ENCODE measurements around the gene PLXNA4.

The PLXNA4 gene

DNA sequence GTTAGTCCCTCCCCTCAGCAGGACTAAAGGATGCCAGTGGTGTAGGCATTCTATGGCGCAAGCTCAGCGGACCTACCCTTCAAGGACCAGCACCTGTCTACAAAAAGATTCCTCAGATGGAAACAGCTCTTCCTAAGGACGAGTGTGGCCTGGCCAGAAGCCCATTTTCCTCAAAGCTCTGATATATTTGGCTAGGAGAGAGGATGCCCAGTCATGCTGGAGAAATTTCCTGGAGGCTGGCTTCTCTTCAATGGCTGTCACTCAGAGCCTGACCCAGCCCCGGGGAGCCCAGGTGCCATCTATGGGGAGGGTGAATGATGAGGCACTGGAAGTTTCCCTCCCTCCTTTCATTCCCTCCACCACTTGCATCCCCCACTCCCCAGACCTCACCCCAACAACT is 111.5 kb downstream of the PLXNA4 start:
- DNase-seq: no peak
- TF ChIP-seq, protein P1, sequence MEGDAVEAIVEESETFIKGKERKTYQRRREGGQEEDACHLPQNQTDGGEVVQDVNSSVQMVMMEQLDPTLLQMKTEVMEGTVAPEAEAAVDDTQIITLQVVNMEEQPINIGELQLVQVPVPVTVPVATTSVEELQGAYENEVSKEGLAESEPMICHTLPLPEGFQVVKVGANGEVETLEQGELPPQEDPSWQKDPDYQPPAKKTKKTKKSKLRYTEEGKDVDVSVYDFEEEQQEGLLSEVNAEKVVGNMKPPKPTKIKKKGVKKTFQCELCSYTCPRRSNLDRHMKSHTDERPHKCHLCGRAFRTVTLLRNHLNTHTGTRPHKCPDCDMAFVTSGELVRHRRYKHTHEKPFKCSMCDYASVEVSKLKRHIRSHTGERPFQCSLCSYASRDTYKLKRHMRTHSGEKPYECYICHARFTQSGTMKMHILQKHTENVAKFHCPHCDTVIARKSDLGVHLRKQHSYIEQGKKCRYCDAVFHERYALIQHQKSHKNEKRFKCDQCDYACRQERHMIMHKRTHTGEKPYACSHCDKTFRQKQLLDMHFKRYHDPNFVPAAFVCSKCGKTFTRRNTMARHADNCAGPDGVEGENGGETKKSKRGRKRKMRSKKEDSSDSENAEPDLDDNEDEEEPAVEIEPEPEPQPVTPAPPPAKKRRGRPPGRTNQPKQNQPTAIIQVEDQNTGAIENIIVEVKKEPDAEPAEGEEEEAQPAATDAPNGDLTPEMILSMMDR (IDR thresholded peaks at IDR 0.05; ENCODE audit: low read depth, low read length, missing control alignments): no peak

DNA sequence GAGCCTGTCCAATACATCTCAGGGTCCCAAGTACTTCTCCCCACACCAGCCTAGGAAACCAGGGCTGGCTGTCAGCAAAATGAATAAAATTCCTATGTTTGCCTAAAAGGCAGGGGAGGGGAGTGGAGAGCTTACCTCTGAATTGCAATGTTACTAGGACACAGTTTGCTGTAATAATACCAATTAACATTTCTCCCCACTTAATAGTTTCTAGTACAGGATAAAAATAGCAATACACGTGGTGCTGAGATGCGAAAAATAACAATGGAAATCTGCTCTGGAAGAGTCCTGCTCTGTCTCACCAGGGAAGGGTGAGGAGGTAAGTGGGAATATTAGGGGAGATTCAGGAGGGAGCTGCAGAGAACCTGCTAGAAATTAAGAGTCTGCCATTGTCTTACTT is 112.3 kb downstream of the PLXNA4 start:
- H3K27ac ChIP-seq: no peak overlapping the region
- DNase-seq: no peak
- no peak overlapping the region for H3K4me3 ChIP-seq (ENCODE audit: low read depth, low read length)
- in situ Hi-C loops (cut with HindIII; ENCODE audit: low pct_ligation_motif_present, low sequenced_read_pairs): no loop called here
- TF ChIP-seq, protein P1 (IDR thresholded peaks at IDR 0.05; ENCODE audit: low read depth, low read length, missing control alignments): no peak
- no peaks in the 10 kb centered on the region for H3K27me3 ChIP-seq (replicated peaks)
- H3K36me3 ChIP-seq (replicated peaks): no peaks in the 10 kb centered on the region

More for the DNA sequence above, 111.5 kb downstream of the PLXNA4 start:
- Histone ChIP-seq H3K27ac (no peak overlapping the region), H3K36me3 (replicated peaks) (no peaks in the 10 kb centered on the region), H3K27me3 (replicated peaks) (no peaks in the 10 kb centered on the region), H3K4me3 (ENCODE audit: low read depth, low read length) (no peak overlapping the region)
- in situ Hi-C loops (cut with HindIII; ENCODE audit: low pct_ligation_motif_present, low sequenced_read_pairs): no loop called here

DNA sequence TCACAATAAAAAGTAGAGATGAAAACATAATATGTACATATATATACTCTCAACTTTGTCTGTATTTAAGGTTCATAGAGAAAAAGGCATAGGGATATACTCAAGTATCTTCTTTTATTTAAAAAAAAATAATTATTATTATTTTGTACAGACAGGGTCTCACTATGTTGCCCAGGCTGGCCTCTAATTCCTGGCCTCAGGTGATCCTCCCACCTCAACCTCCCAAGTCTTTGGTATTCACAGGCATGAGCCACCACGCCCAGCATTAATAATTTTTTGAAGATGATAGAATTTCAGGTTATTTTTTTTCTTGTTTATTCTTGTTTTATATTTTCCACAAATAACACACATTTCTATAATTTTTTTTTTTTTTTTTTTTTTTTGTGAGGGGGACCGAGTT is 113.8 kb downstream of the PLXNA4 start:
- no peaks in the 10 kb centered on the region for H3K36me3 ChIP-seq (replicated peaks)
- TF ChIP-seq, protein P1 (IDR thresholded peaks at IDR 0.05; ENCODE audit: low read depth, low read length, missing control alignments): no peak
- H3K4me3 ChIP-seq (ENCODE audit: low read depth, low read length): no peak overlapping the region
- in situ Hi-C loops (cut with HindIII; ENCODE audit: low pct_ligation_motif_present, low sequenced_read_pairs): no loop called here
- no peak for DNase-seq
- no peaks in the 10 kb centered on the region for H3K27me3 ChIP-seq (replicated peaks)
- H3K27ac ChIP-seq: no peak overlapping the region

DNA sequence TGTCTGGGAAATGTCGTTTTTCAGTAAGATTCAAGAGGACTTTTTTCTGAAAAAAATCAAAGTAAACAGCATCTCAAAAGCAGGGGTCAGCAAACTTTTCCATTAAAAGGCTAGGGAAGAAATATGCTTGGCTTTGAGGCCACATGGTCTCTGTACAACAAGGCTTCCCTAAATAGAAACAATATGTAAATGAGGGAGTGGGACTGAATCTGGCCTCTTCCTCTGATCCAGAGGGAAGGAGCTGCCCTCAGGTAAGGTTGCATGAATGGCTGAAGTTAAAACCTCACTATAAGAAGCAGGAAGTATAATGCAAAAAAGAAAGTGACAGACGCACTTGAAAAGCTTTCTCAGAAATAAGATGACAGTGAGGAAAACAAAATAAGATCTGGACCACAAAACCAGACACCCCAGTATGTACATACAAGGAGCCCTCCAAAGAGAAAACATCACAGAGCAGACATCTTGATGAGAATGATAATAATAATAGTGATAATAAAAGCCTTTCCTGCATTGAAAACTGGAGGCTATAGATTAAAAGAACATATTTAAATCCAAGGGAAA is 115.2 kb downstream of the PLXNA4 start:
- DNase-seq: no peak
- TF ChIP-seq, protein P1 (IDR thresholded peaks at IDR 0.05; ENCODE audit: low read depth, low read length, missing control alignments): no peak
- Histone ChIP-seq H3K36me3 (replicated peaks) (no peaks in the 10 kb centered on the region), H3K27ac (no peak overlapping the region), H3K27me3 (replicated peaks) (no peaks in the 10 kb centered on the region), H3K4me3 (ENCODE audit: low read depth, low read length) (no peak overlapping the region)
- in situ Hi-C loops (cut with HindIII; ENCODE audit: low pct_ligation_motif_present, low sequenced_read_pairs): no loop called here

DNA sequence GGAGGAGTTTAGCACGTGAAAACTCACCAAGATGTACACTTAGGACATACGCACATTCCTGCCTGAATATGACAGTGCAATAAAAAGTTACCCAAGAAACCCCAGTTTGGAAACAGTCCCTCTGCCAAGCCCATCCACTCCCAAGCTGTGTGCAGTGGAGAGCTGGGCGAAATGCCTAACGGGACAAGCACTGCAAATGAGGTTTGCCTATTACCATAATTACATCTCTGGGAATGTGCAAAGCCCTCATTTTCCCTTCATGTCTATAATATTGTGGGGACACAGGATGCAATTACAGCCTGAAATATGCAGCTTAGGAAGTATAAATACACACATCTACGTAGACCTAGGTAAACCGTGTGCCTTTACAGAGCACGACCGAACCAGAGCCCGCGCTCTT is 117.5 kb downstream of the PLXNA4 start:
- Histone ChIP-seq H3K27me3 (replicated peaks) (no peaks in the 10 kb centered on the region), H3K4me3 (ENCODE audit: low read depth, low read length) (no peak overlapping the region), H3K36me3 (replicated peaks) (no peaks in the 10 kb centered on the region), H3K27ac (no peak overlapping the region)
- in situ Hi-C loops (cut with HindIII; ENCODE audit: low pct_ligation_motif_present, low sequenced_read_pairs): no loop called here
- TF ChIP-seq, protein P1 (IDR thresholded peaks at IDR 0.05; ENCODE audit: low read depth, low read length, missing control alignments): no peak
- no peak for DNase-seq

DNA sequence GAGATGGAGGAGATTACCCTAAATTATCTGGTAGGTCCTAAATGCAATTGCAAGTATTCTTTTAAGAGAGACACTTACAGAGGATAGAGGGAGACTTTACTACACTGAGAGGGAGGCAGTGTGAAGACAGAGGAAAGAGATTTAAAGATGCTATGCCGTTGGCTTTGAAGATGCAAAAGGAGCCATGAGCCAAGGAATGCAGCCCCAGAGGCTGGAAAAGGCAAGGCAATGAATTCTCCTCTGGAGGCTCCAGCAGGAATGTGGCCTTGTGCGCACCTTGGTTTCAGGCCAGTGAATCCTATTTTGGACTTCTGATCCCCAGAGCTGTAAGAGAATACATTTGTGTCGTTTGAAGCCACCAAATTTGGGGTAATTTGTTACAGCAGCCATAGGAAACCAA is 118.6 kb downstream of the PLXNA4 start:
- in situ Hi-C loops (cut with HindIII; ENCODE audit: low pct_ligation_motif_present, low sequenced_read_pairs): no loop called here
- no peak for DNase-seq
- Histone ChIP-seq H3K27ac (no peak overlapping the region), H3K27me3 (replicated peaks) (no peaks in the 10 kb centered on the region), H3K4me3 (ENCODE audit: low read depth, low read length) (no peak overlapping the region), H3K36me3 (replicated peaks) (no peaks in the 10 kb centered on the region)
- TF ChIP-seq, protein P1 (IDR thresholded peaks at IDR 0.05; ENCODE audit: low read depth, low read length, missing control alignments): no peak

All from brain microvascular endothelial cell (primary cell).